Nephron progenitor cell (in vitro differentiated cells): ENCODE data around the gene DDX49.

Experiments used
- DNase-seq: peaks from one replicate; pipeline ENCODE4 v3.0.0; 2021
- H3K27ac Mint-ChIP-seq: 2 replicates; pipeline ENCODE4 v1.8.0; 2021; ENCODE audit warnings: mild to moderate bottlenecking, moderate library complexity, mixed read lengths
- H3K27me3 Mint-ChIP-seq: 2 replicates; pipeline ENCODE4 v1.8.0; 2021; ENCODE audit warnings: mild to moderate bottlenecking, low read depth, mixed read lengths; ENCODE audit not compliant: poor library complexity
- H3K36me3 Mint-ChIP-seq: 2 replicates; pipeline ENCODE4 v1.8.0; 2021; ENCODE audit warnings: low read depth, mixed read lengths
- H3K4me1 Mint-ChIP-seq: 2 replicates; pipeline ENCODE4 v1.8.0; 2021; ENCODE audit warnings: mixed read lengths
- H3K4me3 Mint-ChIP-seq: 2 replicates; pipeline ENCODE4 v1.8.0; 2021; ENCODE audit warnings: mild to moderate bottlenecking, moderate library complexity, mixed read lengths
- H3K9me3 Mint-ChIP-seq: 2 replicates; pipeline ENCODE4 v1.8.0; 2021; ENCODE audit warnings: mild to moderate bottlenecking, moderate library complexity, mixed read lengths
- CTCF ChIP-seq: fragments of 200-600 bp; sonication (generic); IDR thresholded peaks from 2 replicates; pipeline ENCODE4 v1.5.0; 2021; ENCODE audit warnings: antibody characterized with exemption

Gene DDX49

GRCh38 chr19:18919900-18920214, 342 bp downstream of the DDX49 start:
- TF ChIP-seq CTCF, result no peak
- H3K36me3 Mint-ChIP-seq, result peaks cover 26% of the 10 kb centered on the region
- no peaks in the 10 kb centered on the region for H3K9me3 Mint-ChIP-seq
- peak overlapping the region; percentile 96 for H3K4me3 Mint-ChIP-seq
- DNase-seq, result no peak
- peak overlapping the region; percentile 61 for H3K27ac Mint-ChIP-seq
- peaks cover 34% of the 10 kb centered on the region for H3K4me1 Mint-ChIP-seq
- H3K27me3 Mint-ChIP-seq, result peaks cover 9% of the 10 kb centered on the region

GRCh38 chr19:18920400-18920799, 885 bp downstream of the DDX49 start:
- TF ChIP-seq CTCF, result no peak
- no peak for DNase-seq
- peaks cover 34% of the 10 kb centered on the region for H3K4me1 Mint-ChIP-seq

GRCh38 chr19:18921593-18921992, 2.1 kb downstream of the DDX49 start:
- H3K4me1 Mint-ChIP-seq, result peaks cover 34% of the 10 kb centered on the region
- TF ChIP-seq CTCF, result no peak
- H3K27ac Mint-ChIP-seq, result no peak overlapping the region
- H3K9me3 Mint-ChIP-seq, result no peaks in the 10 kb centered on the region
- no peak for DNase-seq
- peak overlapping the region; percentile 96 for H3K4me3 Mint-ChIP-seq
- peaks cover 6% of the 10 kb centered on the region for H3K27me3 Mint-ChIP-seq
- peaks cover 28% of the 10 kb centered on the region for H3K36me3 Mint-ChIP-seq

More at GRCh38 chr19:18920400-18920799, 885 bp downstream of the DDX49 start:
- no peak overlapping the region for H3K27ac Mint-ChIP-seq
- H3K9me3 Mint-ChIP-seq, result no peaks in the 10 kb centered on the region
- peaks cover 27% of the 10 kb centered on the region for H3K36me3 Mint-ChIP-seq
- H3K27me3 Mint-ChIP-seq, result peaks cover 9% of the 10 kb centered on the region
- H3K4me3 Mint-ChIP-seq, result peak overlapping the region; percentile 96

- Mint-ChIP-seq H3K27ac (peak overlapping the region; percentile 88), H3K9me3 (no peaks in the 10 kb centered on the region), H3K36me3 (peaks cover 28% of the 10 kb centered on the region), H3K4me3 (no peak overlapping the region), H3K27me3 (peaks cover 6% of the 10 kb centered on the region), H3K4me1 (peaks cover 31% of the 10 kb centered on the region)
- TF ChIP-seq CTCF, result no peak
- no peak for DNase-seq
Observed at GRCh38 chr19:18922228-18922985, 2.9 kb downstream of the DDX49 start.

- H3K27ac Mint-ChIP-seq, result peak overlapping the region; percentile 12
Observed at GRCh38 chr19:18924684-18925213, 5.2 kb downstream of the DDX49 start.

More at GRCh38 chr19:18924684-18925213, 5.2 kb downstream of the DDX49 start:
- Mint-ChIP-seq H3K36me3 (peaks cover 32% of the 10 kb centered on the region), H3K4me3 (no peak overlapping the region), H3K9me3 (no peaks in the 10 kb centered on the region), H3K27me3 (peaks cover under 1% of the 10 kb centered on the region), H3K4me1 (peaks cover 15% of the 10 kb centered on the region)
- no peak for DNase-seq
- TF ChIP-seq CTCF, result no peak
